HG03103 (cell line): ENCODE measurements around the gene CCL24.
"Not testable (repeated sequence)": the region's sequence is repeated elsewhere in the genome, so short reads cannot be mapped to it uniquely, and the experiment has no call there.

ENCODE experiments used
- ATAC-seq: cut with Tn5 transposase; IDR thresholded peaks from one replicate; pipeline ENCODE4 v1.9.1; 2021; ENCODE audit warnings: low read depth; ENCODE audit not compliant: unreplicated experiment

Gene CCL24

GRCh38 chr7:75788154-75788847 lies 25.3 kb downstream of the CCL24 start:
- ATAC-seq = not testable (repeated sequence)

- ATAC-seq = not testable (repeated sequence)
Observed at GRCh38 chr7:75783058-75783457, 30.5 kb downstream of the CCL24 start.

- not testable (repeated sequence) for ATAC-seq
Observed at GRCh38 chr7:75780647-75781273, 32.8 kb downstream of the CCL24 start.

- not testable (repeated sequence) for ATAC-seq
Observed at GRCh38 chr7:75779516-75779915, 34.1 kb downstream of the CCL24 start.

- not testable (repeated sequence) for ATAC-seq
Observed at GRCh38 chr7:75779035-75779434, 34.6 kb downstream of the CCL24 start.

GRCh38 chr7:75776295-75776971 lies 37.2 kb downstream of the CCL24 start:
- no peak for ATAC-seq

GRCh38 chr7:75773958-75774357 lies 39.6 kb downstream of the CCL24 start:
- not testable (repeated sequence) for ATAC-seq

- ATAC-seq = no peak
Observed at GRCh38 chr7:75772081-75773077, 41.2 kb downstream of the CCL24 start, which contains the start of gene CCL26. TSS of gene CCL26 (minus strand) at chr7:75772211. CDS start at chr7:75772176, 35 bp downstream.

- ATAC-seq = no peak
Observed at GRCh38 chr7:75771224-75771623, 42.4 kb downstream of the CCL24 start.

GRCh38 chr7:75762350-75762917 lies 51.2 kb downstream of the CCL24 start:
- ATAC-seq = no peak

GRCh38 chr7:75761801-75762200 lies 51.8 kb downstream of the CCL24 start:
- not testable (repeated sequence) for ATAC-seq
